ENCODE measurements around the gene KCNMB3. TPM values are rescaled to one million over a fixed set of nuclear protein-coding genes. Genes with fewer than 3 reads are reported as not detected.
"Not testable (repeated sequence)": the region's sequence is repeated elsewhere in the genome, so short reads cannot be mapped to it uniquely, and the experiment has no call there.

The KCNMB3 gene
- total and polyA plus RNA-seq, 4 donors: 0.96 to 5.5 (median 2.3) TPM

DNA sequence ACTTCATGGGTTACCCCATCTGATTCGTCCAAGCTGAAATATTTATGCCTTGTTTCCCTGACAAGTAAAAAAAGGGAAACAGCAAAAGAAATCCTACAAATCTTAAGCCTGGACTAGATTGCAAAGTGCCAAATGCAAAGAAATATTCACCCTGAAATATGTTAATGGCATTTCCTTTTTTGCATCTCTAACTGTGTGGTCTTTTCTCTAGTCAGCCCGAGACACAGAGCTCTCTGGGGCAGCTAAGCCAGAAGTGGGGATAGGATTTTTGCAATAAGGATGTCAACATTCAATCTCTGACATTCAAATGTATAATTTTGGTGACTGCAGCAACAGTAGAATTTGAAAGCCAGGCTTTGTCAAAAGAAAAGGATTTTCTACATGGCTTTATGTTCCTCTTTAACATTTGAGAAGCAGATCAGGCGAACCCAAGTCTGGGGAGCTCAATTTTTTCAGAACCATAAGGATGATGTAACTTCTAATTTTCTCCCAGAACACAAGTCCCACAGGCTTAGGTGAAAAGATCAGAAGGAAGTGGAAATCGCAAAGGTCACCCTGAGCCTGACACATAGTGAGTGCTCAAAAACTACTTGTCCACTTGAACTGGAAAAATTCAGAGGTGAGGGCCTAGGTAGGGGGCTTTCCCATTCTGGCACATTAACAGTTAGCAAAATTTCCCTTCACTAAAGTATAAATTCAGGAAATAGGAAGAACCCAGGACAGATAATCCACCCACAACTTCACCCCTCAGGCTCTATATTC, 28.2 kb upstream of the KCNMB3 start:
- Histone ChIP-seq H3K27ac (ENCODE audit: low read depth in 1 of 2, low read length in 1 of 2) (no peak overlapping the region), H3K36me3 (ENCODE audit: control insufficient read depth in 4 of 4, insufficient read depth in 4 of 4, low read length in 4 of 4) (no peaks in the 10 kb centered on the region), H3K4me3 (no peak overlapping the region), H3K9me3 (ENCODE audit: control insufficient read depth in 4 of 4, insufficient read depth in 3 of 4, low read length in 3 of 4) (no peaks in the 10 kb centered on the region), H3K27me3 (ENCODE audit: control insufficient read depth in 3 of 3, insufficient read depth in 3 of 3, low read length in 2 of 3) (no peaks in the 10 kb centered on the region), H3K9ac (ENCODE audit: insufficient read depth in 1 of 2, low read length in 2 of 2) (no peak overlapping the region), H3K4me1 (ENCODE audit: control insufficient read depth in 5 of 5, insufficient read depth in 5 of 5, low read length in 5 of 5) (no peaks in the 10 kb centered on the region)
- WGBS, 2 donors: 54 to 63% methylated on average over 4 of the region's 4 CpGs
- no peak for TF ChIP-seq CTCF (IDR thresholded peaks at IDR 0.05; ENCODE audit: control extremely low read depth, extremely low read depth)
- DNase-seq (no peak), ATAC-seq (ENCODE audit: insufficient read depth, low FRiP score) (no peak)

GRCh38 chr3:179278151-179278550, 27.2 kb upstream of the KCNMB3 start:
- 91 to 97% methylated on average over 1 of the region's 1 CpG for WGBS, 2 donors
- no peaks in the 10 kb centered on the region for H3K27me3 ChIP-seq (ENCODE audit: control insufficient read depth in 3 of 3, insufficient read depth in 3 of 3, low read length in 2 of 3)
- no peak for DNase-seq
- ATAC-seq (ENCODE audit: insufficient read depth, low FRiP score): no peak
- H3K4me1 ChIP-seq (ENCODE audit: control insufficient read depth in 5 of 5, insufficient read depth in 5 of 5, low read length in 5 of 5): no peaks in the 10 kb centered on the region
- no peaks in the 10 kb centered on the region for H3K36me3 ChIP-seq (ENCODE audit: control insufficient read depth in 4 of 4, insufficient read depth in 4 of 4, low read length in 4 of 4)
- H3K9me3 ChIP-seq (ENCODE audit: control insufficient read depth in 4 of 4, insufficient read depth in 3 of 4, low read length in 3 of 4): no peaks in the 10 kb centered on the region
- H3K4me3 ChIP-seq: no peak overlapping the region
- H3K27ac ChIP-seq (ENCODE audit: low read depth in 1 of 2, low read length in 1 of 2): no peak overlapping the region
- H3K9ac ChIP-seq (ENCODE audit: insufficient read depth in 1 of 2, low read length in 2 of 2): no peak overlapping the region
- TF ChIP-seq CTCF (IDR thresholded peaks at IDR 0.05; ENCODE audit: control extremely low read depth, extremely low read depth): no peak

DNA sequence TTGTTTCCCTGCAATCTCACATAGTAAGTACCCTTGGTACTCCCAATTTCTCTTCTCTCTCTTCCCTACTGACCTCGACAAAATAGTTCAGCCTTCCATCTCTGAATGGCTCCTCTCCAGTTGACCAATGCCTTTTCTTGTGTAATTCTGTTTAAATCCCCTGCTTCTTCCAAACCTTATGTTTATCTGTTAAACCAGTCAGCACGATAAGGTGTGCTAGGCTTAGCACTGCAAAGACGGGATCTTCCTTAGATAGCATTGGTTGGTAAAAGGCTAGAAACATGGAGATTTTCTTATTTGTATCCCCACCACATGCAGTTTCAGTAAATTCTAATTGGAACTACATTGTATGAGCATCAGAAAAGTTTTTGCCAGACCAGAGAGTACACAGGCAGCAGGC, 25.8 kb upstream of the KCNMB3 start:
- Histone ChIP-seq H3K4me1 (ENCODE audit: control insufficient read depth in 5 of 5, insufficient read depth in 5 of 5, low read length in 5 of 5) (no peaks in the 10 kb centered on the region), H3K4me3 (no peak overlapping the region), H3K36me3 (ENCODE audit: control insufficient read depth in 4 of 4, insufficient read depth in 4 of 4, low read length in 4 of 4) (no peaks in the 10 kb centered on the region), H3K9me3 (ENCODE audit: control insufficient read depth in 4 of 4, insufficient read depth in 3 of 4, low read length in 3 of 4) (no peaks in the 10 kb centered on the region), H3K27me3 (ENCODE audit: control insufficient read depth in 3 of 3, insufficient read depth in 3 of 3, low read length in 2 of 3) (no peaks in the 10 kb centered on the region), H3K27ac (ENCODE audit: low read depth in 1 of 2, low read length in 1 of 2) (no peak overlapping the region), H3K9ac (ENCODE audit: insufficient read depth in 1 of 2, low read length in 2 of 2) (no peak overlapping the region)
- DNase-seq (no peak), ATAC-seq (ENCODE audit: insufficient read depth, low FRiP score) (no peak)
- no peak for TF ChIP-seq CTCF (IDR thresholded peaks at IDR 0.05; ENCODE audit: control extremely low read depth, extremely low read depth)
- WGBS, 2 donors: 88 to 92% methylated on average over 3 of the region's 3 CpGs

DNA sequence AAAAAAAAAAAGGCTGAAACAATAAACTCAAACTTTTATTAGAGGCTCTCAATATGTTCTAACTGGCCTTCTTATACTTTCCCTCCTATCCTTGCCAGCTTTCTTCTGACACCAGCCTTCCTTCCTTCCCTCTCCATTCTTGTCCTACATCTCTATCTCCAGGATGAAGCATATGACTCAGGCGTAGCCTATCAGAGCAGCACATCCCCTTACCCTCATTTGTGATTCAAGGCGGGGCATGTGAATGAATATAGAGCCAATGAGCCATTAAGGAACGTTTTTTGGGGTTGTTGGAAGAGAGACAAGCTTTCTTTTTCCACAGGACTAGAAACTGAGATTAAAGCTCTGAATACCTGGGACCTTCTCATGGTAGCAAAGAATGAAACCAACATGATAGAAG, 25.1 kb upstream of the KCNMB3 start:
- no peaks in the 10 kb centered on the region for H3K36me3 ChIP-seq (ENCODE audit: control insufficient read depth in 4 of 4, insufficient read depth in 4 of 4, low read length in 4 of 4)
- no peaks in the 10 kb centered on the region for H3K4me1 ChIP-seq (ENCODE audit: control insufficient read depth in 5 of 5, insufficient read depth in 5 of 5, low read length in 5 of 5)
- no peak overlapping the region for H3K27ac ChIP-seq (ENCODE audit: low read depth in 1 of 2, low read length in 1 of 2)
- no peak overlapping the region for H3K9ac ChIP-seq (ENCODE audit: insufficient read depth in 1 of 2, low read length in 2 of 2)
- no peak for TF ChIP-seq CTCF (IDR thresholded peaks at IDR 0.05; ENCODE audit: control extremely low read depth, extremely low read depth)
- H3K9me3 ChIP-seq (ENCODE audit: control insufficient read depth in 4 of 4, insufficient read depth in 3 of 4, low read length in 3 of 4): no peaks in the 10 kb centered on the region
- no peak for ATAC-seq (ENCODE audit: insufficient read depth, low FRiP score)
- no peaks in the 10 kb centered on the region for H3K27me3 ChIP-seq (ENCODE audit: control insufficient read depth in 3 of 3, insufficient read depth in 3 of 3, low read length in 2 of 3)
- no peak for DNase-seq
- WGBS, 2 donors: 74 to 83% methylated on average over 3 of the region's 3 CpGs
- no peak overlapping the region for H3K4me3 ChIP-seq

DNA sequence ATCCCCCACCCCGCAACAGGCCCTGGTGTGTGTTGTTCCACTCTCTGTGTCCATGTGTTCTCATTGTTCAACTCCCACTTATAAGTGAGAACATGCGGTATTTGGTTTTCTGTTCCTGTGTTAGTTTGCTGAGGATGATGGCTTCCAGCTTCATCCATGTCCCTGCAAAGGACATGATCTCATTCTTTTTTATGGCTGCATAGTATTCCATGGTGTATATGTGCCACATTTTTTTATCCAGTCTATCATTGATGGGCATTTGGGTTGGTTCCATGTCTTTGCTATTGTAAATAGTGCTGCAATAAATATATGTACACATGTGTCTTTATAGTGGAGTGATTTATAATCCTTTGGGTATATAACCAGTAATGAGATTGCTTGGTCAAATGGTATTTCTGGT, 23.5 kb upstream of the KCNMB3 start:
- not testable (repeated sequence) for H3K27ac ChIP-seq (ENCODE audit: low read depth in 1 of 2, low read length in 1 of 2); ATAC-seq (ENCODE audit: insufficient read depth, low FRiP score); H3K9ac ChIP-seq (ENCODE audit: insufficient read depth in 1 of 2, low read length in 2 of 2); H3K36me3 ChIP-seq (ENCODE audit: control insufficient read depth in 4 of 4, insufficient read depth in 4 of 4, low read length in 4 of 4); H3K4me3 ChIP-seq; H3K9me3 ChIP-seq (ENCODE audit: control insufficient read depth in 4 of 4, insufficient read depth in 3 of 4, low read length in 3 of 4); DNase-seq; H3K27me3 ChIP-seq (ENCODE audit: control insufficient read depth in 3 of 3, insufficient read depth in 3 of 3, low read length in 2 of 3); H3K4me1 ChIP-seq (ENCODE audit: control insufficient read depth in 5 of 5, insufficient read depth in 5 of 5, low read length in 5 of 5)
- 94 to 95% methylated on average over 2 of the region's 2 CpGs for WGBS, 2 donors
